HEK293T (cell line): Measurements from ENCODE around the gene CEP85L.

Source experiments
- CTCF ChIA-PET: fragments of 350-600 bp; formaldehyde crosslinking; extraction: SDS; loops from one replicate; lab custom pipeline; 2021; ENCODE audit warnings: antibody characterized with exemption, inconsistent platforms; lab: Yijun Ruan, JAX
- POLR2A ChIA-PET: fragments of 350-600 bp; formaldehyde crosslinking; extraction: SDS; loops from one replicate; lab custom pipeline; 2020; ENCODE audit warnings: antibody characterized with exemption, inconsistent platforms; lab: Yijun Ruan, JAX
- DNase-seq: peaks from one replicate; pipeline ENCODE4 v3.0.0; 2012; ENCODE audit warnings: mixed read lengths; ENCODE audit errors: extremely low spot score
- ARNT ChIP-seq: fragments of 450-650 bp; IDR thresholded peaks from 2 replicates; pipeline ENCODE4 v1.6.1; 2017; ENCODE audit warnings: mild to moderate bottlenecking
- BHLHE40 ChIP-seq: fragments of 450-650 bp; IDR thresholded peaks from 2 replicates; pipeline ENCODE4 v1.6.1; 2016; ENCODE audit warnings: mild to moderate bottlenecking, moderate library complexity, borderline replicate concordance
- CTBP1 ChIP-seq: fragments of 450-650 bp; IDR thresholded peaks from 2 replicates; pipeline ENCODE4 v1.6.1; 2016; ENCODE audit warnings: borderline replicate concordance
- ELF4 ChIP-seq: fragments of 450-650 bp; IDR thresholded peaks from 2 replicates; pipeline ENCODE4 v1.6.1; 2017; ENCODE audit warnings: antibody characterized with exemption
- FOXA1 ChIP-seq: fragments of 450-650 bp; IDR thresholded peaks from 2 replicates; pipeline ENCODE4 v1.6.1; 2016; ENCODE audit warnings: mild to moderate bottlenecking
- FOXK2 ChIP-seq: fragments of 450-650 bp; IDR thresholded peaks from 2 replicates; pipeline ENCODE4 v1.6.1; 2016; ENCODE audit warnings: mild to moderate bottlenecking
- FOXM1 ChIP-seq: fragments of 450-650 bp; IDR thresholded peaks from 2 replicates; pipeline ENCODE4 v1.6.1; 2017; ENCODE audit warnings: mild to moderate bottlenecking, borderline replicate concordance
- HDGF ChIP-seq: fragments of 450-650 bp; IDR thresholded peaks from 2 replicates; pipeline ENCODE4 v1.6.1; 2017; ENCODE audit warnings: antibody characterized with exemption, borderline replicate concordance
- L3MBTL2 ChIP-seq: fragments of 450-650 bp; conservative IDR thresholded peaks from 2 replicates; pipeline ENCODE4 v1.6.1; 2016; ENCODE audit warnings: mild to moderate bottlenecking
- LEF1 ChIP-seq: fragments of 450-650 bp; IDR thresholded peaks from 2 replicates; pipeline ENCODE4 v1.6.1; 2017; ENCODE audit warnings: mild to moderate bottlenecking, borderline replicate concordance
- NFRKB ChIP-seq: fragments of 450-650 bp; IDR thresholded peaks from 2 replicates; pipeline ENCODE4 v1.6.1; 2016; ENCODE audit warnings: mild to moderate bottlenecking, moderate library complexity
- SP1 ChIP-seq: fragments of 450-650 bp; IDR thresholded peaks from 2 replicates; pipeline ENCODE4 v1.6.1; 2017
- SUZ12 ChIP-seq: fragments of 450-650 bp; IDR thresholded peaks from 2 replicates; pipeline ENCODE4 v1.6.1; 2016; ENCODE audit warnings: mild to moderate bottlenecking
- TARDBP ChIP-seq: fragments of 450-650 bp; IDR thresholded peaks from 2 replicates; pipeline ENCODE4 v1.6.1; 2016
- ZNF384 ChIP-seq: fragments of 450-650 bp; IDR thresholded peaks from 2 replicates; pipeline ENCODE4 v1.6.1; 2016
- TF ChIP-seq, protein P1 (sequence below): fragments of 450-650 bp; IDR thresholded peaks from 2 replicates; pipeline ENCODE4 v1.6.1; 2016

The CEP85L gene

DNA sequence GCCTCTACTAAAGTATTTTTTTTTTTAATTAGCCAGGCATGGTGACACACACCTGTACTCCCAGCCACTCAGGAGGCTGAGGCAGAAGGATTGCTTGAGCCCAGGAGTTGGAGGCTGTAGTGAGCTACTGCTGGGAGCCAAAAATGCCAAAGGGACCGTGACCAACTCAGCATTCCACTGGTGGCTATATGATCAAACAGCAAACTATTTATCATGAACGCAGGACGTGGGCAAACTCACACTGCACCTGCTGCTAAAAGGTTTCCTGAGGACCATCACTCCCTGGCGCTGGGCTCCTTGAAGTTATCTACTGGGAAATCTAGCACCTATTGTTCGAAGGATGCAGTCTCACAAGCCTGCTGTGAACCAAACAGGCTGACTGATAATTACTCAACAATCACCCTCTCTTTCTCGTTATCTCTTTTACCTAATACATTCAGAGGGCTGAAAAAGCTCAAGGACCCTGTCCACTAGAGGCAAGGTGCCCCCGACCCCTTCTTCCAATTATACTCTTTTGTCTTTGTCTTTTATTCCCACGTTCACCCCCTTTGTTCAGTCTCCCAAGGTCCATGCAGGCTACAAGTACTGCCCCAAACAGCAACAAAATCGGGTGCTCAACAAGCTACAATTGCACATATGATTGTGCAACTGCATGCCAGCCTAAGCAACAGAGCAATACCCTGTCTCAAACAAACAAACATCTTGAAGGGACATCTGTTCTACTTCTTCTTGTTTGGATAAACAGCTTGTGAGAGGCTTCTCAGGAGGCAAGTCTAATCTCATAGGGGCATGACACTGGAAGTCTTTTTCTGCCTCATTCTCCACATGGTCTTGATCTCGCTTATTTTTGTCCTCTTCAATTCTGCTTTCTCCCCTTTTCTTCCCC lies 151.0 kb downstream of the CEP85L start:
- ChIA-PET CTCF (interaction anchor here (0.7 kb wide), 1 partner anchor 300 kb away, joined by 3 read pairs; no protein-coding TSS in a partner anchor), POLR2A (no interaction called here)
- no peak for DNase-seq
- TF ChIP-seq LEF1 = no peak
- TF ChIP-seq FOXK2 = no peak
- no peak for TF ChIP-seq SP1
- TF ChIP-seq, protein P1, sequence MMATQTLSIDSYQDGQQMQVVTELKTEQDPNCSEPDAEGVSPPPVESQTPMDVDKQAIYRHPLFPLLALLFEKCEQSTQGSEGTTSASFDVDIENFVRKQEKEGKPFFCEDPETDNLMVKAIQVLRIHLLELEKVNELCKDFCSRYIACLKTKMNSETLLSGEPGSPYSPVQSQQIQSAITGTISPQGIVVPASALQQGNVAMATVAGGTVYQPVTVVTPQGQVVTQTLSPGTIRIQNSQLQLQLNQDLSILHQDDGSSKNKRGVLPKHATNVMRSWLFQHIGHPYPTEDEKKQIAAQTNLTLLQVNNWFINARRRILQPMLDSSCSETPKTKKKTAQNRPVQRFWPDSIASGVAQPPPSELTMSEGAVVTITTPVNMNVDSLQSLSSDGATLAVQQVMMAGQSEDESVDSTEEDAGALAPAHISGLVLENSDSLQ = no peak
- TF ChIP-seq FOXM1 = no peak
- no peak for TF ChIP-seq HDGF
- TF ChIP-seq SUZ12 = no peak
- TF ChIP-seq TARDBP = no peak
- TF ChIP-seq L3MBTL2 = no peak
- no peak for TF ChIP-seq CTBP1
- no peak for TF ChIP-seq ELF4
- no peak for TF ChIP-seq ZNF384
- TF ChIP-seq BHLHE40 = no peak

DNA sequence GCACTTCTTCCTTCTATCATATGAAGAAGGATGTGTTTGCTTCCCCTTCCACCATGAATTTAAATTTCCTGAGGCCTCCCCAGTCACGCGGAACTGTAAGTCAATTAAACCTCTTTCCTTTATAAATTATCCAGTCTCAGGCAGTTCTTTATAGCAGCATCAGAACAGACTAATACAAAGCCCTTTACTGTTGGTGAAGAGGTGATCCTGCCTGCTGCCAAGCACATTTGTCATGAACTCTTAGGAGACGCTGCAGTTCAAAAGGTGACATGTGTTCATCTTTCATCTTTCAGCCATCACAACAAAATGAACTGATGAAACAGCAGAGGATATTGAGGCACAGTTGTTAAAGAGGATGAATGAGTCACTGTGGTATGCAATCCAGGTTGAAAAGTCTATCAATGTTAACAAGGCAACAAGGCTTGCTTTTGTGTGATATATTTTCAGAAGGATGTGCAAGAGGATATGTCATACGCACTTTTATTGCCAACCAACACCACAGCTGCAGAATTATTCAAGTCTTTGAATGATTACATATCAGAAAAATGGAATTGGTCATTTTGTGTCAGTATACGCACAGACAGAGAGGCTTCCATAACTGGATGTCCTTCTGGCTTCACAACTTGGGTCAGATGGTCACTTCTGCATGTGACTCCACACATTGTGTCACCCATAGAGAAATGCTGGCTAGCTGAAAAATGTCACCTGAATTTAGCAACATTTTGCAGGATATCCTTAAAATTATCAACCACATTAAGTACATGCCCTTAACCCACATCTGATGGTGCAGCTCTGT lies 155.7 kb downstream of the CEP85L start:
- POLR2A ChIA-PET = no interaction called here
- CTCF ChIA-PET = no interaction called here
- TF ChIP-seq FOXA1 (no peak), FOXM1 (no peak)
- DNase-seq = no peak

DNA sequence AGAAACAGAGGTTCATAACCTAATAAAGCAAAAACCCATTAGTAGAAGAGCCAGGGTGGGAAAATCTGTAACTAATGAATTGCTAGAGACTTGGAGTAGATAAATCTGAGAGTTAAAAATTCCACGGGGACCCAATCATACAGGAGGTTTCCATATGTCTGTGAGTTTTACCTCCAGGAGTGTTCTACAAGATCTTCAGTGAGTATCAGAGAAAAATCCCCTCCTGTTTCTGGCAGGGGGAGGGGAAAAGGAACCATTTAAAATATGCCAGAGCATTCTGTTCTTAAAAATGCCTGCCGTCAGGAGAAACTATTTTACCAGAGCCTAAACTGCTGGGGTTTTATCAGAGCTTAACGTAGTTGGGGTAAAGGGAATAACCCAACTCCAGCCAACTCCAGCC lies 157.3 kb downstream of the CEP85L start:
- POLR2A ChIA-PET = no interaction called here
- DNase-seq = no peak
- CTCF ChIA-PET = no interaction called here
- TF ChIP-seq ZNF384 = no peak
- no peak for TF ChIP-seq LEF1
- TF ChIP-seq ARNT = no peak
- TF ChIP-seq SUZ12 = no peak
- TF ChIP-seq, protein P1 = no peak
- TF ChIP-seq FOXK2 = no peak
- no peak for TF ChIP-seq FOXM1
- TF ChIP-seq CTBP1 = no peak
- TF ChIP-seq SP1 = no peak
- TF ChIP-seq TARDBP = no peak
- no peak for TF ChIP-seq ELF4
- TF ChIP-seq HDGF = no peak

DNA sequence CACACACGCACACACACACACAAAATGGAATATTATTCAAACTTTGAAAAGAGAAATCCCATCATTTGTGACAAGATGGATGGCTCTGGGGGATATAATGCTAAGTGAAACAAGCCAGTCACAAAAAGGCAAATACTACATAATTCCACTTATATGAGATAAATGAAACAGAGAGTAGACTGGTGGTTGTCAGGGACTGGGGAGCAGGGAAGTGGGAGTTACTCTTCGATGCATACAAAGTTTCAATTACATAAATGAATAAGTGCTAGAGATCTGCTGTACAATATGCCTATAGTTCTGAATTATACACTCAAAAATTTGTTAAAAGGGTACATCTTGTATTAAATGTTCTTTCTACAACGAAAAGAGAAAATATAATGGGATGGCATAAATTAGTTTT lies 161.4 kb downstream of the CEP85L start:
- no peak for TF ChIP-seq FOXK2
- no peak for TF ChIP-seq ARNT
- TF ChIP-seq, protein P1 = no peak
- POLR2A ChIA-PET = no interaction called here
- no peak for DNase-seq
- CTCF ChIA-PET = no interaction called here

DNA sequence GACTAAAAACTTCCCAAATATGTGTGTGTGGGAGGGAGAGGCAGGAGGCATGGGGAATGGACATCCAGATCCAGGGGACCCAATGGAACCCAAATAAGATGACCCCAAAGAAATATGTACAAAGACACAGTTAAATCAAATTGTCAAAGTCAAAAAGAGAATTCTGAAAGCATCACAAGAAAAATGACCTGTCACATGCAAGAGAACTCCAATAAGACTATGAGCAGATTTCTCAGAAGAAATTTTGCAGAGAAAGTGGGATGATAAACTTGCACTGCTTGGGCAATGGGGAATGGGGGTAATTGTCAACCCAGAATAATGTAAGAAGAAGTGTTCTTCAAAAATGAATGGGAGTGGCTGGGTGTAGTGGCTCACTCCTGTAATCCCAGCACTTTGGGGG lies 162.8 kb downstream of the CEP85L start:
- no peak for DNase-seq
- TF ChIP-seq NFRKB = no peak
- no peak for TF ChIP-seq L3MBTL2
- no peak for TF ChIP-seq HDGF
- TF ChIP-seq, protein P1 = no peak
- no peak for TF ChIP-seq CTBP1
- no peak for TF ChIP-seq ZNF384
- TF ChIP-seq LEF1 = no peak
- TF ChIP-seq ARNT = no peak
- no peak for TF ChIP-seq FOXM1
- TF ChIP-seq TARDBP = no peak
- TF ChIP-seq ELF4 = no peak
- ChIA-PET CTCF (no interaction called here), POLR2A (no interaction called here)
